Glutamatergic neuron (in vitro differentiated cells): ENCODE results near the gene RIN1. TPM values are rescaled to one million over a fixed set of nuclear protein-coding genes. Genes with fewer than 3 reads are reported as not detected.

ENCODE experiments used
- DNase-seq: peaks from one replicate; pipeline ENCODE4 v3.0.0; 2022
- H3K27ac Mint-ChIP-seq: one replicate; pipeline ENCODE4 v1.8.0; 2020; ENCODE audit warnings: mild to moderate bottlenecking, mixed read lengths, inconsistent platforms; ENCODE audit not compliant: unreplicated experiment
- H3K27me3 Mint-ChIP-seq: one replicate; pipeline ENCODE4 v1.8.0; 2020; ENCODE audit warnings: mild to moderate bottlenecking, moderate library complexity, mixed read lengths, inconsistent platforms; ENCODE audit not compliant: unreplicated experiment
- H3K36me3 Mint-ChIP-seq: one replicate; pipeline ENCODE4 v1.8.0; 2020; ENCODE audit warnings: mild to moderate bottlenecking, mixed read lengths, inconsistent platforms; ENCODE audit not compliant: unreplicated experiment
- H3K4me1 Mint-ChIP-seq: one replicate; pipeline ENCODE4 v1.8.0; 2020; ENCODE audit warnings: mild to moderate bottlenecking, low read depth, mixed read lengths, inconsistent platforms; ENCODE audit not compliant: unreplicated experiment
- H3K4me3 Mint-ChIP-seq: one replicate; pipeline ENCODE4 v1.8.0; 2020; ENCODE audit warnings: mild to moderate bottlenecking, mixed read lengths, inconsistent platforms; ENCODE audit not compliant: unreplicated experiment
- H3K9me3 Mint-ChIP-seq: one replicate; pipeline ENCODE4 v1.8.0; 2020; ENCODE audit warnings: mild to moderate bottlenecking, moderate library complexity, mixed read lengths, inconsistent platforms; ENCODE audit not compliant: unreplicated experiment
- CTCF ChIP-seq: fragments of 200-600 bp; sonication (generic); IDR thresholded peaks from one replicate; pipeline ENCODE4 v1.5.0; 2021; ENCODE audit not compliant: partially characterized antibody, unreplicated experiment
- total RNA-seq: library from RNA; stranded (reverse); fragmentation: NEBNext Ultra II Directional; extraction: Animal tissue kit (Norgen Biotek cat#: 25700); gene quantifications from one replicate; pipeline ENCODE4 v1.2.1, GENCODE V29; 2021; ENCODE audit not compliant: unreplicated experiment

The RIN1 gene
- total RNA-seq, 1 donor from 2014 or later, result 1.9 TPM

GRCh38 chr11:66294626-66295620 lies 41.3 kb downstream of the RIN1 start:
- H3K27me3 Mint-ChIP-seq, result peaks cover 22% of the 10 kb centered on the region
- no peak overlapping the region for H3K4me3 Mint-ChIP-seq
- peaks cover 21% of the 10 kb centered on the region for H3K9me3 Mint-ChIP-seq
- no peaks in the 10 kb centered on the region for H3K36me3 Mint-ChIP-seq
- no peak for DNase-seq
- no peak for TF ChIP-seq CTCF
- H3K27ac Mint-ChIP-seq, result no peak overlapping the region
- peaks cover 19% of the 10 kb centered on the region for H3K4me1 Mint-ChIP-seq

GRCh38 chr11:66293777-66294625 lies 42.2 kb downstream of the RIN1 start:
- DNase-seq, result no peak
- H3K4me3 Mint-ChIP-seq, result no peak overlapping the region
- peaks cover 21% of the 10 kb centered on the region for H3K4me1 Mint-ChIP-seq
- peaks cover 24% of the 10 kb centered on the region for H3K9me3 Mint-ChIP-seq
- H3K36me3 Mint-ChIP-seq, result no peaks in the 10 kb centered on the region
- peaks cover 26% of the 10 kb centered on the region for H3K27me3 Mint-ChIP-seq
- TF ChIP-seq CTCF, result no peak
- no peak overlapping the region for H3K27ac Mint-ChIP-seq

GRCh38 chr11:66293352-66293751 lies 42.9 kb downstream of the RIN1 start:
- no peak for DNase-seq
- Mint-ChIP-seq H3K4me3 (peak overlapping the region; percentile 55), H3K27me3 (peaks cover 27% of the 10 kb centered on the region), H3K4me1 (peaks cover 21% of the 10 kb centered on the region), H3K9me3 (peaks cover 24% of the 10 kb centered on the region), H3K27ac (no peak overlapping the region), H3K36me3 (no peaks in the 10 kb centered on the region)
- TF ChIP-seq CTCF, result no peak

- H3K4me3 Mint-ChIP-seq, result peak overlapping the region; percentile 79
- peaks cover 21% of the 10 kb centered on the region for H3K4me1 Mint-ChIP-seq
- peak overlapping the region; percentile 40 for H3K27ac Mint-ChIP-seq
- H3K36me3 Mint-ChIP-seq, result no peaks in the 10 kb centered on the region
- peaks cover 24% of the 10 kb centered on the region for H3K9me3 Mint-ChIP-seq
- no peak for DNase-seq
- H3K27me3 Mint-ChIP-seq, result peaks cover 27% of the 10 kb centered on the region
- TF ChIP-seq CTCF, result no peak
Measured at GRCh38 chr11:66292543-66293332, 43.5 kb downstream of the RIN1 start.
